H9 (cell line): Measurements from ENCODE around the gene RIOK1. TPM values are rescaled to one million over a fixed set of nuclear protein-coding genes. Genes with fewer than 3 reads are reported as not detected.

Source experiments
- DNase-seq: peaks from one replicate; pipeline ENCODE4 v3.0.0-alpha.2; 2017
- H2AFZ ChIP-seq: one replicate; pipeline ENCODE4 v1.6.1; 2013; ENCODE audit warnings: mild to moderate bottlenecking, low read length, control low read depth, moderate library complexity
- H2AK5ac ChIP-seq: 2 replicates; pipeline ENCODE4 v1.6.1; 2013; ENCODE audit warnings: low read length, control low read depth, mixed read lengths; ENCODE audit not compliant: insufficient read length
- H2BK120ac ChIP-seq: one replicate; pipeline ENCODE4 v1.6.1; 2013; ENCODE audit warnings: low read depth, mild to moderate bottlenecking, low read length, control low read depth, inconsistent platforms; ENCODE audit not compliant: poor library complexity, severe bottlenecking
- H2BK12ac ChIP-seq: 2 replicates; pipeline ENCODE4 v1.6.1; 2013; ENCODE audit warnings: low read length, control low read depth, mixed read lengths, low read depth; ENCODE audit not compliant: insufficient read length
- H2BK15ac ChIP-seq: 2 replicates; pipeline ENCODE4 v1.6.1; 2013; ENCODE audit warnings: low read depth, low read length, control low read depth
- H2BK20ac ChIP-seq: one replicate; pipeline ENCODE4 v1.6.1; 2013; ENCODE audit warnings: low read depth, mild to moderate bottlenecking, low read length, control low read depth, inconsistent platforms; ENCODE audit not compliant: poor library complexity, severe bottlenecking
- H2BK5ac ChIP-seq: 2 replicates; pipeline ENCODE4 v1.6.1; 2013; ENCODE audit warnings: low read length, control low read depth, mixed read lengths; ENCODE audit not compliant: insufficient read length
- H3K14ac ChIP-seq: 2 replicates; pipeline ENCODE4 v1.6.1; 2013; ENCODE audit warnings: low read length, control low read depth; ENCODE audit not compliant: insufficient read depth
- H3K18ac ChIP-seq: 2 replicates; pipeline ENCODE4 v1.6.1; 2013; ENCODE audit warnings: low read depth, mild to moderate bottlenecking, mixed read lengths, low read length, control low read depth; ENCODE audit not compliant: insufficient read length
- H3K23ac ChIP-seq: 2 replicates; pipeline ENCODE4 v1.6.1; 2013; ENCODE audit warnings: low read length, control low read depth, mixed read lengths, low read depth; ENCODE audit not compliant: insufficient read length
- H3K23me2 ChIP-seq: 2 replicates; pipeline ENCODE4 v1.6.1; 2013; ENCODE audit warnings: low read depth, mild to moderate bottlenecking, mixed read lengths, low read length, control low read depth; ENCODE audit not compliant: insufficient read length, poor library complexity, severe bottlenecking
- H3K27ac ChIP-seq: 2 replicates; pipeline ENCODE4 v1.5.1; 2013; ENCODE audit warnings: low read length, control low read depth, mixed read lengths, low read depth; ENCODE audit not compliant: insufficient read length
- H3K27me3 ChIP-seq: 2 replicates; pipeline ENCODE4 v1.6.1; 2013; ENCODE audit warnings: low read length, control low read depth, inconsistent platforms; ENCODE audit not compliant: insufficient read depth
- H3K4ac ChIP-seq: 2 replicates; pipeline ENCODE4 v1.6.1; 2013; ENCODE audit warnings: low read depth, mild to moderate bottlenecking, control low read depth, inconsistent platforms, low read length, moderate library complexity
- H3K4me1 ChIP-seq: 2 replicates; pipeline ENCODE4 v1.6.1; 2013; ENCODE audit warnings: low read length, control low read depth, inconsistent platforms; ENCODE audit not compliant: insufficient read depth
- H3K4me2 ChIP-seq: 2 replicates; pipeline ENCODE4 v1.6.1; 2013; ENCODE audit warnings: low read length, control low read depth, mixed read lengths; ENCODE audit not compliant: insufficient read length, insufficient read depth
- H3K56ac ChIP-seq: 2 replicates; pipeline ENCODE4 v1.6.1; 2013; ENCODE audit warnings: low read depth, mild to moderate bottlenecking, mixed read lengths, low read length, control low read depth; ENCODE audit not compliant: insufficient read length
- H3K79me1 ChIP-seq: 2 replicates; pipeline ENCODE4 v1.6.1; 2013; ENCODE audit warnings: low read depth, mild to moderate bottlenecking, moderate library complexity, low read length, control low read depth, inconsistent platforms; ENCODE audit not compliant: insufficient read depth, poor library complexity, severe bottlenecking
- H3K79me2 ChIP-seq: 2 replicates; pipeline ENCODE4 v1.6.1; 2013; ENCODE audit warnings: low read length, control low read depth, inconsistent platforms; ENCODE audit not compliant: insufficient read depth
- H3K9ac ChIP-seq: 2 replicates; pipeline ENCODE4 v1.6.1; 2013; ENCODE audit warnings: low read length, control low read depth, mixed read lengths; ENCODE audit not compliant: insufficient read length; ENCODE audit errors: extremely low read depth
- H3K9me3 ChIP-seq: one replicate; pipeline ENCODE4 v1.6.1; 2013; ENCODE audit warnings: low read depth, low read length, inconsistent platforms; ENCODE audit not compliant: control insufficient read depth
- H3T11ph ChIP-seq: one replicate; pipeline ENCODE4 v1.6.1; 2013; ENCODE audit warnings: mild to moderate bottlenecking, low read length, control low read depth, inconsistent platforms
- H4K20me1 ChIP-seq: one replicate; pipeline ENCODE4 v1.6.1; 2013; ENCODE audit not compliant: control insufficient read depth, insufficient read length, insufficient read depth
- H4K5ac ChIP-seq: 2 replicates; pipeline ENCODE4 v1.6.1; 2013; ENCODE audit warnings: low read depth, mild to moderate bottlenecking, mixed read lengths, low read length, control low read depth; ENCODE audit not compliant: insufficient read length
- H4K8ac ChIP-seq: replicated peaks from 2 replicates; pipeline ENCODE4 v1.6.1; 2013; ENCODE audit warnings: low read length, control low read depth, mixed read lengths, low read depth; ENCODE audit not compliant: insufficient read length
- H4K91ac ChIP-seq: 2 replicates; pipeline ENCODE4 v1.6.1; 2013; ENCODE audit warnings: low read depth, mild to moderate bottlenecking, moderate library complexity, mixed read lengths, low read length, control low read depth; ENCODE audit not compliant: insufficient read length
- H3K27ac Mint-ChIP-seq, 3 experiments: 2 replicates in 2 of 3; 3 replicates in 1 of 3; pipeline ENCODE4 v1.8.0; 2020 to 2021; ENCODE audit warnings: mixed read lengths in 3 of 3, mild to moderate bottlenecking in 1 of 3, moderate library complexity in 1 of 3
- H3K27me3 Mint-ChIP-seq: 2 replicates; pipeline ENCODE4 v1.8.0; 2021; ENCODE audit warnings: low read depth, mild to moderate bottlenecking, moderate library complexity, mixed read lengths
- H3K36me3 Mint-ChIP-seq, 3 experiments: 2 replicates in 2 of 3; 3 replicates in 1 of 3; pipeline ENCODE4 v1.8.0; 2020 to 2021; ENCODE audit warnings: low read depth in 3 of 3, mixed read lengths in 3 of 3; ENCODE audit not compliant: insufficient read depth in 1 of 3
- H3K4me1 Mint-ChIP-seq, 2 experiments: 2 replicates each; pipeline ENCODE4 v1.8.0; 2020; ENCODE audit warnings: mixed read lengths in 2 of 2
- H3K4me3 Mint-ChIP-seq, 2 experiments: 2 replicates in 1 of 2; 3 replicates in 1 of 2; pipeline ENCODE4 v1.8.0; 2020 to 2021; ENCODE audit warnings: mild to moderate bottlenecking in 2 of 2, mixed read lengths in 2 of 2, moderate library complexity in 1 of 2
- H3K9me3 Mint-ChIP-seq, 2 experiments: 2 replicates in 1 of 2; 3 replicates in 1 of 2; pipeline ENCODE4 v1.8.0; 2020; ENCODE audit warnings: mild to moderate bottlenecking in 2 of 2, mixed read lengths in 2 of 2, moderate library complexity in 1 of 2
- CTCF ChIP-seq: fragments of 200-600 bp; sonication (generic); conservative IDR thresholded peaks from 3 replicates; pipeline ENCODE4 v1.8.0; 2021; ENCODE audit warnings: antibody characterized with exemption, mild to moderate bottlenecking
- WGBS: extraction: QIAGEN DNeasy Blood & Tissue Kit; methylation state at CpG from one replicate; pipeline ENCODE4 v1.1.7; 2013; ENCODE audit warnings: missing lambda C conversion rate, low lambda C conversion rate, mixed read lengths; ENCODE audit not compliant: insufficient read length; ENCODE audit errors: extremely low coverage; 5-methylcytosine and 5-hydroxymethylcytosine counted together
- total RNA-seq: library from RNA; stranded (reverse); gene quantifications from 2 replicates; pipeline ENCODE4 v1.2.1, GENCODE V29; 2021

RIOK1 gene
- total RNA-seq, 1 experiment from 2014 or later = 40.0 TPM

DNA sequence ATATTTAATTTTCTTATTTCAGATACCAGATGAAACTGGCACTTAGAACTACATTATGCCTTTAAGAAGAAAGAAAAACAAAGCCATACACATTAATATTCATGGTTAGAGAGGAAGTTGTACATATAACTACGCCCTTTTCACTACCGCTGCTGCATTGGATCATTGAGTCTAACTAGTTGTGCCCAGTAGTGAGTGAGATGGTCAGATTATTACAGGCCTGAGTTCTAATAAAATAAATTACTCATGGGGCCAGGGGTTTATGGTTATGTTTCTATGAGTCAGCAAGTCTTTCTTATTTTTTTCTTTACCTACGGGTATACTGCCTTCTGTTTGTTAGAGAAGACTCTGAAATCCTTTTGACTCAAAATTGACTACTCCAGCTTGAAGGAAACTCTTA is 11.5 kb downstream of the RIOK1 start:
- no CpG with 5 or more reads among the region's 3 CpGs for WGBS
- Histone ChIP-seq H2AFZ (no peak overlapping the region), H3K4me2 (no peak overlapping the region), H2BK120ac (no peak overlapping the region), H3K79me2 (no peaks in the 10 kb centered on the region), H2BK20ac (no peak overlapping the region), H3K23me2 (no peaks in the 10 kb centered on the region), H4K20me1 (no peaks in the 10 kb centered on the region), H3K23ac (no peak overlapping the region), H3K14ac (no peak overlapping the region), H2BK12ac (no peak overlapping the region), H2BK5ac (no peak overlapping the region), H3K4ac (no peak overlapping the region), H3K79me1 (no peaks in the 10 kb centered on the region), H2AK5ac (no peak overlapping the region), H3K27ac (no peak overlapping the region), H3K9me3 (no peaks in the 10 kb centered on the region), H3T11ph (no peak overlapping the region), H4K5ac (no peak overlapping the region), H3K4me1 (no peaks in the 10 kb centered on the region), H3K18ac (no peak overlapping the region), H3K27me3 (no peaks in the 10 kb centered on the region), H4K91ac (no peak overlapping the region), H4K8ac (no peak overlapping the region), H3K56ac (no peak overlapping the region), H2BK15ac (no peak overlapping the region), H3K9ac (no peak overlapping the region)
- no peak overlapping the region for H3K4me3 Mint-ChIP-seq
- no peaks in the 10 kb centered on the region for H3K27me3 Mint-ChIP-seq
- TF ChIP-seq CTCF = no peak
- no peaks in the 10 kb centered on the region for H3K4me1 Mint-ChIP-seq
- H3K27ac Mint-ChIP-seq = 0 out of 7 replicates have a peak overlapping the region, but pooled peaks of 1 of the 3 experiments have one; percentile 6
- H3K9me3 Mint-ChIP-seq = no peaks in the 10 kb centered on the region
- H3K36me3 Mint-ChIP-seq = peaks cover 24 to 81% (median 66%) of the 10 kb centered on the region in 3 experiments; a peak in 6 of 7 replicates
- no peak for DNase-seq
